BLaER1 (cell line): ENCODE results near the gene CNPPD1.
"Not testable (repeated sequence)": the region's sequence is repeated elsewhere in the genome, so short reads cannot be mapped to it uniquely, and the experiment has no call there.

ENCODE experiments used
- H3K27ac ChIP-seq: shearing (Covaris generic); formaldehyde crosslinking; 2 replicates; pipeline ENCODE4 v1.8.1; 2022
- H3K27me3 ChIP-seq: shearing (Covaris generic); formaldehyde crosslinking; 2 replicates; pipeline ENCODE4 v1.8.1; 2022
- H3K36me3 ChIP-seq: shearing (Covaris generic); formaldehyde crosslinking; 2 replicates; pipeline ENCODE4 v1.8.1; 2022
- H3K4me1 ChIP-seq: shearing (Covaris generic); formaldehyde crosslinking; 2 replicates; pipeline ENCODE4 v1.8.1; 2022
- H3K4me2 ChIP-seq: shearing (Covaris generic); formaldehyde crosslinking; 2 replicates; pipeline ENCODE4 v1.8.1; 2022
- H3K4me3 ChIP-seq: shearing (Covaris generic); formaldehyde crosslinking; 2 replicates; pipeline ENCODE4 v1.8.1; 2022
- H3K9ac ChIP-seq: shearing (Covaris generic); formaldehyde crosslinking; 2 replicates; pipeline ENCODE4 v1.8.1; 2022
- H3K9me3 ChIP-seq: shearing (Covaris generic); formaldehyde crosslinking; 2 replicates; pipeline ENCODE4 v1.8.1; 2022
- H4K20me1 ChIP-seq: shearing (Covaris generic); formaldehyde crosslinking; 2 replicates; pipeline ENCODE4 v1.8.1; 2022
- Cebpa-rat ChIP-seq: shearing (Covaris generic); IDR thresholded peaks from 2 replicates; pipeline ENCODE4 v1.8.1; 2022

Gene CNPPD1

DNA sequence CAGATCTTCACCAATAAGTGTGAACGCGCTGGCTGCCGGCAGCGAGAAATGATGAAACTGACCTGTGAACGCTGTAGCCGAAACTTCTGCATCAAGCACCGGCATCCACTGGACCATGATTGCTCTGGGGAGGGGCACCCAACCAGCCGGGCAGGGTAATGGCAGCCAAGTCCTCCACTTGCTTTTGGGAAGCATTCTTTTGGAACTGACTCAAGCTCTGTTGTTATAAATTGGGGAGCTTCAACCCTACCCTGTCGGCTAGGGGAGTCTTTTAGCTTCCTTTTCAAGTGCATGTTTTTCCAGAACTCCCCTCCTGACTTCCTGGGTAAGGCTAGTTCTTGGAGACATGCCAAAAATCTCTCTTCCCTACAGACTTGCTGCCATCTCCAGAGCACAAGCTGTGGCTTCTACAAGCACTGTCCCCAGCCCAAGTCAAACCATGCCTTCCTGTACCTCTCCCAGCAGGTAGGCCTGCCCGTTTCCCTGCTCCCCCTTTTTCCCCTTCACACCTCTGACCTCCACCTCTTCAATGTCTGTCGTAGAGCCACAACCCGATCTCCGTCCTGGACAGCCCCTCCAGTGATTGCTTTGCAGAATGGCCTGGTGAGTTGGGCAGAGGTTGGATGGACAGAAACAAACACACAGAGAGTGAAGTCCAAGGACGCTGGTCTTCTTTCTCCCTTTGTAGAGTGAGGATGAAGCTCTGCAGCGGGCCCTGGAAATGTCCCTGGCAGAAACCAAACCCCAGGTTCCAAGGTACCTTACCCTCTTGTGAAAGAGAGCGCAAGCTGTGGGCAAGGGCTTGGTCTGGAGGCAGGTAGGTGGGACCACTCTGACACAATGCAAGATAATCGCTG, 31.4 kb upstream of the CNPPD1 start:
- Histone ChIP-seq H3K4me3 (no peak overlapping the region), H3K4me1 (peaks cover 40% of the 10 kb centered on the region), H4K20me1 (no peaks in the 10 kb centered on the region), H3K27ac (no peak overlapping the region), H3K36me3 (peaks cover 46% of the 10 kb centered on the region), H3K27me3 (no peaks in the 10 kb centered on the region), H3K9me3 (no peaks in the 10 kb centered on the region), H3K9ac (peak overlapping the region; percentile 78; the same call in 1 of the 2 replicates), H3K4me2 (peak overlapping the region; percentile 95)
- TF ChIP-seq Cebpa-rat = no peak

GRCh38 chr2:219207134-219207883, 30.6 kb upstream of the CNPPD1 start:
- no peaks in the 10 kb centered on the region for H3K9me3 ChIP-seq
- H3K4me2 ChIP-seq = peak overlapping the region; percentile 95
- no peak for TF ChIP-seq Cebpa-rat
- H3K9ac ChIP-seq = peak overlapping the region; percentile 78
- no peaks in the 10 kb centered on the region for H3K27me3 ChIP-seq
- peak overlapping the region; percentile 66 for H3K4me3 ChIP-seq
- H4K20me1 ChIP-seq = no peaks in the 10 kb centered on the region
- H3K4me1 ChIP-seq = peaks cover 40% of the 10 kb centered on the region
- peak overlapping the region; percentile 58 for H3K27ac ChIP-seq
- peaks cover 38% of the 10 kb centered on the region for H3K36me3 ChIP-seq

DNA sequence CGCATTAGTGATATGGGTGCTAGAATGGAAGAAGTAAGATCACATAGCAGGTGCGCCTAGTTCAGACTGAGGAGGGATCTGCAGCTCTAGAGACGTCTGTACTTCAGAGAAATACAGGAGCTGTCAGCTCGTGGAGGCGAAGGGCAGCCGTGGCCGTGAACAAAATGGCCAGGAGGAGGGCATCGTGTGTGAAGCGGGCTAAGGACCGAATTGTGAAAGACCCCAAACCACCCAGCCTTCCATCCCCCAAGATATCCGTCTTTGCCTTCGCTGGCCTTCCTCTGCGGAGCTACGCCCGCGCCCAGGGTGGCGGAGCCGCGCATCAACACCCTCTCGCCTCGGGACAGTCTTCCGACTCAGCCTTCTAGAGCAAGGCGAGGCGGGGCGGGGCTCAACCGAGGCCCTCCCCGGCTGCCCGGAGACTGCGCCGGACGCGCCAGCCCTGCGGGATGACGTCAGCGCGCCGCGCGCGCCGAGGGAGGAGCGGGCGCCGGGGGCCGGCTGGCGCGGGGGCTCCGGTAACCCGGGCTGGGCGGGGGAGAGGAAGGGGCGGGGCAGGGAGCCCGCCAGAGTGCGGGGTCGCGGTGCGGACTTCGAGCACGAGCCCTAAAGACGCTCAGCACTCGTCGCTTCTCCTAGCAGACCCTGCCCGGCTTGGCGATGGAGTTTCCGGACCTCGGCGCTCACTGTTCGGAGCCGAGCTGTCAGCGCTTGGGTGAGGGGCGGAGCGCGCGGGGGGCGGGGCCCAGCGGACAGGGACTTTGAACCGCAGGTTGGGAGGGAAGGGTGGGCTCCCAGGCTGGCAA, 29.8 kb upstream of the CNPPD1 start, which contains the start of gene ZFAND2B:
ZFAND2B (plus strand) TSS at position 455 of the 806 bp plus-strand sequence; CDS start at position 661, 206 bp downstream.
- Histone ChIP-seq H3K27ac (peak within 1 kb of the TSS; percentile 81), H3K4me2 (peak within 1 kb of the TSS; percentile 95), H3K36me3 (peaks cover 34% of the 10 kb centered on the region), H3K4me3 (peak within 1 kb of the TSS; percentile 66), H4K20me1 (no peaks in the 10 kb centered on the region), H3K27me3 (no peaks in the 10 kb centered on the region), H3K9ac (peak within 1 kb of the TSS; percentile 78), H3K9me3 (no peaks in the 10 kb centered on the region), H3K4me1 (peaks cover 40% of the 10 kb centered on the region)
- no peak for TF ChIP-seq Cebpa-rat

GRCh38 chr2:219205981-219206327, 29.2 kb upstream of the CNPPD1 start:
- peak overlapping the region; percentile 78 for H3K9ac ChIP-seq
- H3K27me3 ChIP-seq = no peaks in the 10 kb centered on the region
- peak overlapping the region; percentile 81 for H3K27ac ChIP-seq
- H3K4me3 ChIP-seq = peak overlapping the region; percentile 66
- peaks cover 40% of the 10 kb centered on the region for H3K4me1 ChIP-seq
- peak overlapping the region; percentile 81 for H3K4me2 ChIP-seq
- no peak for TF ChIP-seq Cebpa-rat
- H3K9me3 ChIP-seq = no peaks in the 10 kb centered on the region
- peaks cover 31% of the 10 kb centered on the region for H3K36me3 ChIP-seq
- H4K20me1 ChIP-seq = no peaks in the 10 kb centered on the region

GRCh38 chr2:219205165-219205538, 28.4 kb upstream of the CNPPD1 start:
- no peaks in the 10 kb centered on the region for H3K27me3 ChIP-seq
- TF ChIP-seq Cebpa-rat = no peak
- H3K9me3 ChIP-seq = no peaks in the 10 kb centered on the region
- no peak overlapping the region for H3K27ac ChIP-seq
- H3K4me2 ChIP-seq = no peak overlapping the region
- H4K20me1 ChIP-seq = no peaks in the 10 kb centered on the region
- peaks cover 23% of the 10 kb centered on the region for H3K36me3 ChIP-seq
- no peak overlapping the region for H3K9ac ChIP-seq
- H3K4me3 ChIP-seq = no peak overlapping the region
- peaks cover 37% of the 10 kb centered on the region for H3K4me1 ChIP-seq

DNA sequence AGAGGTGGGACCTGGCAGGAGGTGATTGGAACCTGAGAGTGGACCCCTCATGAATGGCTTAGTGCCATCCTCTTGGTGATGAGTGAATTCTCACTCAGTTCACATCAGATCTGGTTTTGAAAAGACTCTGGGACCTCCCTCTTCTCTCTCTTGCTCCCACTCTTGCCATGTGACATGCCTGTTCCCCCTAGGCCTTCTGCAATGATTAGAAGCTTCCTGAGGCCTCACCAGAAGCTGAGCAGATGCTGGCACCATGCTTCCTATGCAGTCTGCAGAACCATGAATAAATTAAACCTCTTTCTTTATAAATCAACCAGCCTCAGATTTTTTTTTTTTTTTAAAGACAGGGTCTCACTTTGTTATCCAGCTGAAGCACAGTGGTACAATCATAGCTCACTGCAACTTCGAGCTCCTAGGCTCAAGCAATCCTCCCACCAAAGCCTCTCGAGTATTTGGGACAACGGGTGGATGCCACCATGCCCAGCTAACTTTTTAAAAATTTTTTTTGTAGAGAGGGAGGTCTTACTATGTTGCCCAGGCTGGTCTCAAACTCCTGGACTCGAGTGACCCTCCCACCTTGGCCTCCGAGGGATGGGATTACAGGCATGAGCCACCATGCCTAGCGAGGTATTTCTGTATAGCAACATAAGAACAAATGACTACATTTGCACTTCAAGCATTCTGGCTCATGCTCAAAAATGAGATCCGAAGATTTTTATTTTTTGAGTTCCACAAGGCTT, 27.9 kb upstream of the CNPPD1 start:
- Histone ChIP-seq H3K4me1 (peaks cover 32% of the 10 kb centered on the region), H3K36me3 (peaks cover 17% of the 10 kb centered on the region), H3K4me2 (no peak overlapping the region), H3K4me3 (no peak overlapping the region), H3K9me3 (no peaks in the 10 kb centered on the region), H3K27me3 (no peaks in the 10 kb centered on the region), H3K27ac (no peak overlapping the region), H3K9ac (no peak overlapping the region), H4K20me1 (no peaks in the 10 kb centered on the region)
- no peak for TF ChIP-seq Cebpa-rat

DNA sequence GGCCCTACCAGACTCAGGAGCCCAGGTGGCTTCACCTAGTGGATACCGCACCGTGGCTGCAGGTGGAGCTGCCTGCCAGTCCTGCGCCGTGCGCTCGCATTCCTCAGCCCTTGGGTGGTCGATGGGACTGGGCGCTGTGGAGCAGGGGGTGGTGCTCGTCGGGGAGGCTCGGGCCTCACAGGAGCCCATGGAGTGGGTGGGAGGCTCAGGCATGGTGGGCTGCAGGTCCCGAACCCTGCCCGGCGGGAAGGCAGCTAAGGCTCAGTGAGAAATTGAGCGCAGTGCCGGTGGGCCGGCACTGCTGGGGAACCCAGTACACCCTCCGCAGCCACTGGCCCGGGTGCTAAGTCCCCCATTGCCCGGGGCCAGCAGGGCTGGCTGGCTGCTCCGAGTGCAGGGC, 24.6 kb upstream of the CNPPD1 start:
- H3K9me3 ChIP-seq, H3K4me1 ChIP-seq, H3K27me3 ChIP-seq, H3K4me2 ChIP-seq, H3K9ac ChIP-seq, H4K20me1 ChIP-seq, H3K27ac ChIP-seq, H3K4me3 ChIP-seq, H3K36me3 ChIP-seq: not testable (repeated sequence)

DNA sequence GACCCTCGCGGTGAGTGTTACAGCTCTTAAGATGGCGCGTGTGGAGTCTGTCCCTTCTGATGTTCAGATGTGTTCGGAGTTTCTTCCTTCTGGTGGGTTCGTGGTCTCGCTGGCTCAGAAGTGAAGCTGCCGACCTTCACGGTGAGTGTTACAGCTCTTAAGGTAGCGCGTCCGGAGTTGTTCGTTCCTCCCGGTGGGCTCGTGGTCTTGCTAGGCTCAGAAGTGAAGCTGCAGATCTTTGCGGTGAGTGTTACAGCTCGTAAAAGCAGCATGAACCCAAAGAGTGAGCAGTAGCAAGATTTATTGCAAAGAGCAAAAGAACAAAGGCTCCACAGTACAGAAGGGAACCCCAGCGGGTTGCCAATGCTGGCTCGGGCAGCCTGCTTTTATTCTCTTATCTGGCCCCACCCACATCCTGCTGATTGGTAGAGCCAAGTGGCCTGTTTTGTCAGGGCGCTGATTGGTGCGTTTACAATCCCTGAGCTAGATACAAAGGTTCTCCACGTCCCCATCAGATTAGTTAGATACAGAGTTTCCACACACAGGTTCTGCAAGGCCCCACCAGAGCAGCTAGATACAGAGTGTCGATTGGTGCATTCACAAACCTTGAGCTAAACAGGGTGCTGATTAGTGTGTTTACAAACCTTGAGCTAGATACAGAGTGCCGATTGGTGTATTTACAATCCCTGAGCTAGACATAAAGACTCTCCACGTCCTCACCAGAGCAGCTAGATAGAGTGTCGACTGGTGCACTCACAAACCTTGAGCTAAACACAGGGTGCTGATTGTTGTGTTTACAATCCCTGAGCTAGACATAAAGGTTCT, 24.0 kb upstream of the CNPPD1 start:
- H3K9me3 ChIP-seq, H3K4me1 ChIP-seq, H3K27me3 ChIP-seq, H3K4me2 ChIP-seq, H3K27ac ChIP-seq, H3K9ac ChIP-seq, H4K20me1 ChIP-seq, H3K36me3 ChIP-seq, H3K4me3 ChIP-seq: not testable (repeated sequence)
